OCI-LY1 (cell line): ENCODE results near the gene OPTC.

ENCODE experiments used
- CTCF ChIP-seq: fragments of 200-600 bp; sonication (generic), shearing (Covaris generic); IDR thresholded peaks from 2 replicates; pipeline ENCODE4 v1.5.1; 2017; ENCODE audit warnings: mild to moderate bottlenecking, antibody characterized with exemption, low read length, moderate library complexity, mixed read lengths
- EZH2 ChIP-seq: fragments of 200-600 bp; sonication (generic), shearing (Covaris generic); IDR thresholded peaks from 2 replicates; pipeline ENCODE4 v1.8.0; 2017; ENCODE audit warnings: borderline replicate concordance, mixed run types, mild to moderate bottlenecking, antibody characterized with exemption, low read length, moderate library complexity, mixed read lengths

- no peak for TF ChIP-seq CTCF
- TF ChIP-seq EZH2 = no peak
Measured at GRCh38 chr1:203476216-203476814, 17.6 kb upstream of the OPTC start.
